Tibial nerve (tissue), 4 donors: ENCODE data around the gene RSL1D1.

Experiments used
- CTCF ChIP-seq, 5 experiments: fragments of 200-600 bp in 3 of 5; fragments of 450-650 bp in 2 of 5; sonication (generic) in 3 of 5; IDR thresholded peaks; one replicate each; pipeline ENCODE4 v1.5.1; 2016 to 2019; ENCODE audit warnings: antibody characterized with exemption in 5 of 5, mild to moderate bottlenecking in 3 of 5, moderate library complexity in 2 of 5
- EP300 ChIP-seq, 2 donors: sonication (generic); formaldehyde crosslinking; IDR thresholded peaks; one replicate each; pipeline ENCODE4 v1.6.1; 2017; ENCODE audit warnings: antibody characterized with exemption in 2 of 2, mild to moderate bottlenecking in 1 of 2
- POLR2A ChIP-seq, 2 donors: fragments of 450-650 bp; IDR thresholded peaks; one replicate each; pipeline ENCODE4 v1.6.1; 2017; ENCODE audit warnings: antibody characterized with exemption in 2 of 2, mild to moderate bottlenecking in 2 of 2, moderate library complexity in 2 of 2

DNA sequence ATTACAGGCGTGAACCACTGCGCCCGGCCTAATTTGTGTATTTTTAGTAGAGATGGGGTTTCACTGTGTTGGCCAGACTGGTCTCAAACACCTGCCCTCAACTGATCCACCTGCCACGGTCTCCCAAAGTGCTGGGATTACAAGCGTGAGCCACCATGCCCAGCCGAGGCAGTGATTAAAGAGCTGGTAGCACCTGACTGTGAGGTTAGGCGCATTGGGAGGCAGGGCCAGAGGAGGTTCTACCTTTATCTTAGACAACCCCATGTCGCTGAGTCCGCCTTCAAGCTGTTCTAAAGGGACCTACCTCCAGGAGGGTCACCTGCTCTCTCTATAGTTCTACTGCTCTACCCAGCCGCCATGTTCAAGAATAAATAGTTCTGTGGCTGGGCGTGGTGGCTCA, 8.1 kb downstream of the RSL1D1 start:
- no peak for TF ChIP-seq CTCF (IDR thresholded peaks at IDR 0.05)
- no peak for TF ChIP-seq POLR2A (IDR thresholded peaks at IDR 0.05)
- no peak for TF ChIP-seq EP300 (IDR thresholded peaks at IDR 0.05)
